Vagina (tissue), 2 donors: ENCODE data around the gene CNNM1.

Experiments used
- POLR2A ChIP-seq, 2 donors: fragments of 450-650 bp; IDR thresholded peaks; one replicate each; pipeline ENCODE4 v1.6.1; 2017; ENCODE audit warnings: antibody characterized with exemption in 2 of 2, mild to moderate bottlenecking in 2 of 2, moderate library complexity in 2 of 2
- POLR2AphosphoS5 ChIP-seq, 2 donors: sonication (generic); formaldehyde crosslinking; IDR thresholded peaks; one replicate each; pipeline ENCODE4 v1.9.0; 2017; ENCODE audit warnings: antibody characterized with exemption in 2 of 2, mild to moderate bottlenecking in 2 of 2, low read depth in 1 of 2; ENCODE audit not compliant: insufficient read depth in 1 of 2
- TF ChIP-seq, protein P1 (sequence below), 3 experiments: fragments of 450-650 bp in 2 of 3; fragments of 200-600 bp in 1 of 3; sonication (generic) in 1 of 3; IDR thresholded peaks; one replicate each; pipeline ENCODE4 v1.5.1; 2017 to 2019; ENCODE audit warnings: antibody characterized with exemption in 3 of 3, mild to moderate bottlenecking in 2 of 3, moderate library complexity in 2 of 3

DNA sequence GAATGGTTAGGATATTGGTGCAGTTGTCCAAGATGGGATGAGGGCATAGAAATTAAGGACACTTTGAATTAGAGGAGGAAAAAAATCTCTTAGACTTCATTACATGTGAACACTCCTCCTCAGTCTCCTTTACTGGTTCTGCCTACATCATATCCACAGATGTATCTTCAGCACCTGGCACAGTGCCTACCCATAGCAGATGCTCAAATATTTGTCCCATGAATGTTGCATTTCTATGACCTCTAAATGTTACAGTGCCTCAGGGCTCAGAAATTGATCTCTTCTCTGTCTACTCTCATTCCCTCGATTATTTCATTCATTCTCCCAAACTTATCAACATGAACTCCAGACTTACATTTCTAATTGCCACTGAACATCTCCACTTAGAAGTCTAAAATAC is 17.1 kb downstream of the CNNM1 start:
- TF ChIP-seq, protein P1, sequence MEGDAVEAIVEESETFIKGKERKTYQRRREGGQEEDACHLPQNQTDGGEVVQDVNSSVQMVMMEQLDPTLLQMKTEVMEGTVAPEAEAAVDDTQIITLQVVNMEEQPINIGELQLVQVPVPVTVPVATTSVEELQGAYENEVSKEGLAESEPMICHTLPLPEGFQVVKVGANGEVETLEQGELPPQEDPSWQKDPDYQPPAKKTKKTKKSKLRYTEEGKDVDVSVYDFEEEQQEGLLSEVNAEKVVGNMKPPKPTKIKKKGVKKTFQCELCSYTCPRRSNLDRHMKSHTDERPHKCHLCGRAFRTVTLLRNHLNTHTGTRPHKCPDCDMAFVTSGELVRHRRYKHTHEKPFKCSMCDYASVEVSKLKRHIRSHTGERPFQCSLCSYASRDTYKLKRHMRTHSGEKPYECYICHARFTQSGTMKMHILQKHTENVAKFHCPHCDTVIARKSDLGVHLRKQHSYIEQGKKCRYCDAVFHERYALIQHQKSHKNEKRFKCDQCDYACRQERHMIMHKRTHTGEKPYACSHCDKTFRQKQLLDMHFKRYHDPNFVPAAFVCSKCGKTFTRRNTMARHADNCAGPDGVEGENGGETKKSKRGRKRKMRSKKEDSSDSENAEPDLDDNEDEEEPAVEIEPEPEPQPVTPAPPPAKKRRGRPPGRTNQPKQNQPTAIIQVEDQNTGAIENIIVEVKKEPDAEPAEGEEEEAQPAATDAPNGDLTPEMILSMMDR (IDR thresholded peaks at IDR 0.05) = no peak
- TF ChIP-seq POLR2A (IDR thresholded peaks at IDR 0.05) (no peak), POLR2AphosphoS5 (IDR thresholded peaks at IDR 0.05; ENCODE audit: insufficient read depth in 1 of 2, low read depth in 1 of 2) (no peak)
